HG03575 (cell line): ENCODE measurements around the gene PAFAH1B1.
"Not testable (repeated sequence)": the region's sequence is repeated elsewhere in the genome, so short reads cannot be mapped to it uniquely, and the experiment has no call there.

Experiments used
- ATAC-seq: cut with Tn5 transposase; IDR thresholded peaks from one replicate; pipeline ENCODE4 v1.9.1; 2021; ENCODE audit not compliant: unreplicated experiment, insufficient number of reproducible peaks, low FRiP score; ENCODE audit errors: extremely low read depth

Gene PAFAH1B1

GRCh38 chr17:2592971-2593820 lies at the start of gene PAFAH1B1:
TSS of gene PAFAH1B1 (plus strand) at chr17:2593654. CDS start at chr17:2638289, 44,635 bp downstream.
- no peak for ATAC-seq

DNA sequence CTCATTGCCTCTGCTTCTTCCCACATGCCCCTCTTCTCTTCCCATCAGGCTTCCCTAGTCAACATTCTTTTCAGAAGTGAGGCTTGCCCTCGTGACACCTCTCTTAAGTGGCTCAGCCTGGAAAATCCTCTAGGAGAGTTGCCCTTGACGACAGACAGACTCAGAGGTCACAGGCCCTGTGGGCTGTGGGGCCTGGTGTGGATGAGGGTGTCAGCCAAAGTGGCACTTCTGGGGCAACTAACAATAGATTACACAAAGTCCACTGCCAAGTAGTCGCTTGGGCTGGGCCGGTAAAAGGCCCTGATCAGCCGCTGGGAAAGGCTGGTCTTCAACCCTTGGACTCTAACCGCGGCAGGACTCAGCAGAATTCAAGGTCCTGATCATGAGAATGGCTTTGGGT lies 48.1 kb upstream of the PAFAH1B1 start:
- ATAC-seq, result no peak

DNA sequence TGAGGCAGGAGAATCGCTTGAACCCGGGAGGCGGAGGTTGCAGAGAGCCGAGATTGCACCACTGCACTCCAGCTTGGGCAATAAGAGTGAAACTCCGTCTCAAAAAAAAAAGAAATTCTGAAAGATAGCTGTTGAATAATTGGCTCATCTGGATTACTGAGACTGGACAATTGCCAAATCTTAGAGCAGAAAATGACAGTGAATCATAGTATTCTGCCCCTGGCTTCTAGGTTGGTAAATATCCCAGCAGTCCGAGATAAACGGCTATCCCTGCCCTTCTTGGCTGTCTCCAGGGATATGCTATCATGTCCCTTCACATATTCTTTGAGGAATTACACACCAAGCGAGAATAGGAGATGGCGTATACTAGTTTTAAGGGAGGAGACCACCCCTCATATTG lies 46.3 kb upstream of the PAFAH1B1 start:
- no peak for ATAC-seq

- not testable (repeated sequence) for ATAC-seq
Measured at GRCh38 chr17:2548026-2548425, 45.4 kb upstream of the PAFAH1B1 start.

GRCh38 chr17:2549392-2550211 lies 43.9 kb upstream of the PAFAH1B1 start:
- ATAC-seq, result no peak

GRCh38 chr17:2551493-2551892 lies 42.0 kb upstream of the PAFAH1B1 start:
- ATAC-seq, result no peak

- ATAC-seq, result no peak
Measured at GRCh38 chr17:2551928-2552327, 41.5 kb upstream of the PAFAH1B1 start.

GRCh38 chr17:2560658-2561057 lies 32.8 kb upstream of the PAFAH1B1 start:
- no peak for ATAC-seq

DNA sequence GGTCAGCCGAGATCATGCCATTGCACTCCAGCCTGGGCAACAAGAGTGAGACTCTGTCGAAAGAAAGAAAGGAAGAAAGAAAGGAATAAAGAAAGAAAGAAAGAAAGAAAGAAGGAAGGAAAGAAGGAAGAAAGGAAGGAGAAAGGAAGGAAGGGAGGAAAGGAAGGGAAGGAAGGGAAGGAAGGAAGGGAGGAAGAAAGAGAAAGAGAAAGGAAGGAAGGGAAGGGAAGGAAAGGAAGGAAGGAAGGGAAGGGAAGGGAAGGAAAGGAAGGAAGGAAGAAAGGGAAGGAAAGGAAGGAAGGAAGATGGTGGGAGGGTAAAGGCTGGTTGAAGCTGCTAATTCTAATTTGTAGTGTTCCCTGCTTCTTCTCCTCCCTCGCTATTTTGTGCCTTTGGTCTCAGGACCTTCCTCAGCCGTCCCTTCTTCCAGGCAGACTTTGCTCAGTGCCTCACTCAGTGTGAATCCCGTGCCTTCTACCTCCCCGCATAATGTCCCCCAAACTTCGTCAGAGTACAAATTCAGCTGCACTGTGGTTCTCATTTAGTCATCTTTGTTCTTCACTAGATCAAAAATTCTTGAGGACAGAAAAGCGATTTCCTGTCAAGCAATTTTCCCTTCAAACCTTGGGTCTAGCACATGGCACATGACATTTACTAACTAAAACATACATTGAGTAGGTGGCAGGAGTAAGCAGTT lies 31.1 kb upstream of the PAFAH1B1 start:
- no peak for ATAC-seq

DNA sequence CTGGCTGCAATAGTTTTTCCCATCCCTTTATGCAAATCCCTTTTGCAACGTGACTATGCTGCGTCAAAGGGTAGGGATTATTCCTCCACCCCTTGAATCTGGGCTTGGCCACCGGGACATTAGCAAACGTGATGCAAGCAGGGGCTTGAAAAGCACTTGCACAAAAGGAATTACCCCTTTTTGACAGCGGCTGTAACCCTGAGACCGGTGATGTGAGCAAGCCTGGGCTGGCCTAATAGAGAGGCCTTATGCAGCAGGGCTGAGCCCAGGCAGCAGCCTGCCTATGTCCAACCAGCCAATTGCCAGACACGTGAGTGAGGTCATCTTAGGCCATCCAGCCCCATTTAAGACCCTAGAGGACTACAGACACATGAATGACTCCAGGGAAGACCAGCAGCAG lies 30.4 kb upstream of the PAFAH1B1 start:
- ATAC-seq, result no peak

GRCh38 chr17:2563543-2563942 lies 29.9 kb upstream of the PAFAH1B1 start:
- ATAC-seq, result no peak

DNA sequence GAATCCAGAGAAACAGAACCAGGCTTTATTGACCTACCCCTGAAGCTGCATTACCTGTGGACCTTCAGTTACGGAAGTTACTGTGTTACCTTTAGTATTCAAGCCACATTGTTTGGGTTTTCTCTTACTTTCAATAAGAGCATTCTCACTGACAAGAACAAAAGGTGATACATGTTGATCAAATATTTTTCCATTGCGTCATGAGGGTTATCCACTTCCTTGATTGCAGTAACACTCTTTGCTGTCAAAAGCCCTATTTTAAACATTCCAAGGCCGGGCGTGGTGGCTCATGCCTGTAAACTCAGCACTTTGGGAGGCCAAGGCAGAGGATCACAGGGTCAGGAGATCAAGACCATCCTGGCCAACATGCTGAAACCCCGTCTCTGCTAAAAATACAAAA lies 28.6 kb upstream of the PAFAH1B1 start:
- no peak for ATAC-seq

- ATAC-seq, result no peak
Measured at GRCh38 chr17:2566056-2566455, 27.4 kb upstream of the PAFAH1B1 start.

GRCh38 chr17:2571523-2572303 lies 21.7 kb upstream of the PAFAH1B1 start:
- ATAC-seq, result no peak

DNA sequence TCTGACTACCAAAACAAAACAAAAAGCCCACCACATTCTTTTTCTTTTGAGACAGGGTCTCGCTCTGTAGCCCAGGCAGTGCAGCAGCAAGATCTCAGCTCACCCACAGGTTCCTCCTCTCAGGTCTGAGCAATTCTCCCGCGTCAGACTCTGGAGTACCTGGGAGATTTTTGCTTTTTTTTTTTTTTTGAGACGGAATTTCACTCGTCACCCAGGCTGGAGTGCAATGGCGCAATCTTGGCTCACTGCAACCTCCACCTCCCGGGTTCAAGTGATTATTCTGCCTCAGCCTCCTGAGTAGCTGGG lies 21.2 kb upstream of the PAFAH1B1 start:
- ATAC-seq, result not testable (repeated sequence)

DNA sequence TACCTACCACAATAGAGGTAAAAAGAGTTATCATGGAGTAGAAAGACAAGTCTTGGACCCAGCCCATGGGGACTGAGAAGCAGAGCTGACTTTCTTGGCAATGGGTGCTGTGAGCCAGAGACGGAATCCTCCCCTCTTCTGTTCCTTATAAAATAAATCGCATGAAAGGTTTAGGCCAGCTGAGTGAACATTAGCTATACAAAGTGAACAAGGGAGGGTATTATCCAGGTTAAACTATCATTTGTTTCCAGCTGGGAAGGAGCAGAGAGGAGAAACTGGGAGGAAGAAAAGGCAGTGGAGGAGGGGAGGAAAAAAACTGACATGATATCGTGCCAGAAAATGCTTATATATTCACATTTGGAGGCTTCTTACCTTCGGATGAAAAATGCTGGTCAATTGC lies 13.3 kb upstream of the PAFAH1B1 start:
- ATAC-seq, result no peak

GRCh38 chr17:2580661-2581060 lies 12.8 kb upstream of the PAFAH1B1 start:
- no peak for ATAC-seq

DNA sequence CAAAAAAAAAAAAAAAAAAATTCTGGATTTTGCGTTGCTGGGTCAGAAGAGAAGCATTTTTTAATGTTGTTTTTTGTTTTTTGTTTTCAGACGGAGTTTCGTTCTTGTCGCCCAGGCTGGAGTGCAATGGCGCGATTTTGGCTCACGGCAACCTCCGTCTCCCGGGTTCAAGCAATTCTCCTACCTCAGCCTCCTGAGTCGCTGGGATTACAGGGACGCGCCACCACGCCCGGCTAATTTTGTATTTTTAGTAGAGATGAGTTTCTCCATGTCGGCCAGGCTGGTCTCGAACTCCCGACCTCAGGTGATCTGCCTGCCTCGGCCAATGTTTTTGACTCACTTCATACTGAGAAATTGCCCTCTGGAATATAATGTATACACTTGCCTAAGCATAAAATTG lies 11.0 kb upstream of the PAFAH1B1 start:
- no peak for ATAC-seq

- ATAC-seq, result no peak
Measured at GRCh38 chr17:2591040-2591640, 2.3 kb upstream of the PAFAH1B1 start.
